Vagina (tissue), 2 donors: ENCODE measurements around the gene NR2C1.

Source experiments
- POLR2AphosphoS5 ChIP-seq, 2 donors: sonication (generic); formaldehyde crosslinking; IDR thresholded peaks; one replicate each; pipeline ENCODE4 v1.9.0; 2017; ENCODE audit warnings: antibody characterized with exemption in 2 of 2, mild to moderate bottlenecking in 2 of 2, low read depth in 1 of 2; ENCODE audit not compliant: insufficient read depth in 1 of 2
- TF ChIP-seq, protein P1 (sequence below), 3 experiments: fragments of 450-650 bp in 2 of 3; fragments of 200-600 bp in 1 of 3; sonication (generic) in 1 of 3; IDR thresholded peaks; one replicate each; pipeline ENCODE4 v1.5.1; 2017 to 2019; ENCODE audit warnings: antibody characterized with exemption in 3 of 3, mild to moderate bottlenecking in 2 of 3, moderate library complexity in 2 of 3

GRCh38 chr12:94987076-94987669 lies 86.2 kb downstream of the NR2C1 start:
- TF ChIP-seq, protein P1, sequence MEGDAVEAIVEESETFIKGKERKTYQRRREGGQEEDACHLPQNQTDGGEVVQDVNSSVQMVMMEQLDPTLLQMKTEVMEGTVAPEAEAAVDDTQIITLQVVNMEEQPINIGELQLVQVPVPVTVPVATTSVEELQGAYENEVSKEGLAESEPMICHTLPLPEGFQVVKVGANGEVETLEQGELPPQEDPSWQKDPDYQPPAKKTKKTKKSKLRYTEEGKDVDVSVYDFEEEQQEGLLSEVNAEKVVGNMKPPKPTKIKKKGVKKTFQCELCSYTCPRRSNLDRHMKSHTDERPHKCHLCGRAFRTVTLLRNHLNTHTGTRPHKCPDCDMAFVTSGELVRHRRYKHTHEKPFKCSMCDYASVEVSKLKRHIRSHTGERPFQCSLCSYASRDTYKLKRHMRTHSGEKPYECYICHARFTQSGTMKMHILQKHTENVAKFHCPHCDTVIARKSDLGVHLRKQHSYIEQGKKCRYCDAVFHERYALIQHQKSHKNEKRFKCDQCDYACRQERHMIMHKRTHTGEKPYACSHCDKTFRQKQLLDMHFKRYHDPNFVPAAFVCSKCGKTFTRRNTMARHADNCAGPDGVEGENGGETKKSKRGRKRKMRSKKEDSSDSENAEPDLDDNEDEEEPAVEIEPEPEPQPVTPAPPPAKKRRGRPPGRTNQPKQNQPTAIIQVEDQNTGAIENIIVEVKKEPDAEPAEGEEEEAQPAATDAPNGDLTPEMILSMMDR (IDR thresholded peaks at IDR 0.05) = no peak
- no peak for TF ChIP-seq POLR2AphosphoS5 (IDR thresholded peaks at IDR 0.05; ENCODE audit: insufficient read depth in 1 of 2, low read depth in 1 of 2)
